Measurements from ENCODE around the gene NDUFB3. TPM values are rescaled to one million over a fixed set of nuclear protein-coding genes. Genes with fewer than 3 reads are reported as not detected.

Gene NDUFB3
- total RNA-seq, 1 donor from 2014 or later = 82.3 TPM

GRCh38 chr2:201090574-201090973, 18.8 kb downstream of the NDUFB3 start:
- no peak for TF ChIP-seq CTCF (IDR thresholded peaks at IDR 0.05; ENCODE audit: unreplicated experiment)
- Mint-ChIP-seq H3K27me3 (ENCODE audit: unreplicated experiment) (no peaks in the 10 kb centered on the region), H3K36me3 (ENCODE audit: low read depth, unreplicated experiment) (peaks cover 10% of the 10 kb centered on the region), H3K27ac (ENCODE audit: unreplicated experiment) (no peak overlapping the region), H3K4me1 (ENCODE audit: unreplicated experiment) (no peaks in the 10 kb centered on the region), H3K4me3 (ENCODE audit: unreplicated experiment) (peak overlapping the region; percentile 22), H3K9me3 (ENCODE audit: unreplicated experiment) (no peaks in the 10 kb centered on the region)
- DNase-seq (ENCODE audit: low spot score) = no peak

GRCh38 chr2:201093573-201093972, 21.8 kb downstream of the NDUFB3 start:
- Mint-ChIP-seq H3K27me3 (ENCODE audit: unreplicated experiment) (peaks cover 2% of the 10 kb centered on the region), H3K4me3 (ENCODE audit: unreplicated experiment) (no peak overlapping the region), H3K9me3 (ENCODE audit: unreplicated experiment) (no peaks in the 10 kb centered on the region), H3K36me3 (ENCODE audit: low read depth, unreplicated experiment) (no peaks in the 10 kb centered on the region), H3K4me1 (ENCODE audit: unreplicated experiment) (no peaks in the 10 kb centered on the region), H3K27ac (ENCODE audit: unreplicated experiment) (no peak overlapping the region)
- no peak for TF ChIP-seq CTCF (IDR thresholded peaks at IDR 0.05; ENCODE audit: unreplicated experiment)
- no peak for DNase-seq (ENCODE audit: low spot score)

GRCh38 chr2:201100497-201100896, 28.7 kb downstream of the NDUFB3 start:
- Mint-ChIP-seq H3K27ac (ENCODE audit: unreplicated experiment) (no peak overlapping the region), H3K27me3 (ENCODE audit: unreplicated experiment) (peaks cover 4% of the 10 kb centered on the region), H3K9me3 (ENCODE audit: unreplicated experiment) (no peaks in the 10 kb centered on the region), H3K36me3 (ENCODE audit: low read depth, unreplicated experiment) (no peaks in the 10 kb centered on the region), H3K4me1 (ENCODE audit: unreplicated experiment) (no peaks in the 10 kb centered on the region), H3K4me3 (ENCODE audit: unreplicated experiment) (no peak overlapping the region)
- no peak for DNase-seq (ENCODE audit: low spot score)
- TF ChIP-seq CTCF (IDR thresholded peaks at IDR 0.05; ENCODE audit: unreplicated experiment) = no peak

GRCh38 chr2:201105759-201106158, 34.0 kb downstream of the NDUFB3 start:
- Mint-ChIP-seq H3K27ac (ENCODE audit: unreplicated experiment) (no peak overlapping the region), H3K9me3 (ENCODE audit: unreplicated experiment) (no peaks in the 10 kb centered on the region)
- TF ChIP-seq CTCF (IDR thresholded peaks at IDR 0.05; ENCODE audit: unreplicated experiment) = no peak

GRCh38 chr2:201107624-201108023, 35.8 kb downstream of the NDUFB3 start:
- H3K27me3 Mint-ChIP-seq (ENCODE audit: unreplicated experiment) = peaks cover under 1% of the 10 kb centered on the region
- H3K36me3 Mint-ChIP-seq (ENCODE audit: low read depth, unreplicated experiment) = peaks cover 5% of the 10 kb centered on the region
- no peak for TF ChIP-seq CTCF (IDR thresholded peaks at IDR 0.05; ENCODE audit: unreplicated experiment)
- H3K9me3 Mint-ChIP-seq (ENCODE audit: unreplicated experiment) = no peaks in the 10 kb centered on the region
- no peaks in the 10 kb centered on the region for H3K4me1 Mint-ChIP-seq (ENCODE audit: unreplicated experiment)
- DNase-seq (ENCODE audit: low spot score) = no peak
- no peak overlapping the region for H3K27ac Mint-ChIP-seq (ENCODE audit: unreplicated experiment)
- H3K4me3 Mint-ChIP-seq (ENCODE audit: unreplicated experiment) = peak overlapping the region; percentile 14

More at GRCh38 chr2:201105759-201106158, 34.0 kb downstream of the NDUFB3 start:
- no peaks in the 10 kb centered on the region for H3K4me1 Mint-ChIP-seq (ENCODE audit: unreplicated experiment)
- no peak overlapping the region for H3K4me3 Mint-ChIP-seq (ENCODE audit: unreplicated experiment)
- no peak for DNase-seq (ENCODE audit: low spot score)
- peaks cover 5% of the 10 kb centered on the region for H3K36me3 Mint-ChIP-seq (ENCODE audit: low read depth, unreplicated experiment)
- peaks cover 2% of the 10 kb centered on the region for H3K27me3 Mint-ChIP-seq (ENCODE audit: unreplicated experiment)
